Measurements from ENCODE around the gene DLG4.

The DLG4 gene

DNA sequence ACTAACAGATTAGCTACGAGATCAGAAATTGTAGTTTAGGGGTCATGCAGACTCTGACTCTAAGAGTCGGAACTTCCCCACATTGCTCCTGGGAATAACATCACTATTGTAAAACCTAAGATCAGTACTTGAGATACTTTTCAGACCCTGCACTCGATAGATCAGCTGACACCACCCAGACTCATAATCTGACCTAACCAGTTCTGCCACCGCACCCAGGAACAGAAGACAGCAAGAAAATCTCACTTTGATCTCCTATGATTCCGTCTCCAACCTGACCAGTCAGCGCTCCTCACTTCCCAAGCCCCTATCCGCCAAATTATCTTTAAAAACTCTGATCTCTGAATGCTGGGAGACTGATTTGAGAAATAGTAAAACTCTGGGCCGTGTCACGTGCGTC, 77.8 kb downstream of the DLG4 start:
- no peak for DNase-seq

- DNase-seq, result no peak
Observed at GRCh38 chr17:7139400-7139799, 80.2 kb downstream of the DLG4 start.

GRCh38 chr17:7138800-7139381, 80.7 kb downstream of the DLG4 start:
- DNase-seq, result no peak

DNA sequence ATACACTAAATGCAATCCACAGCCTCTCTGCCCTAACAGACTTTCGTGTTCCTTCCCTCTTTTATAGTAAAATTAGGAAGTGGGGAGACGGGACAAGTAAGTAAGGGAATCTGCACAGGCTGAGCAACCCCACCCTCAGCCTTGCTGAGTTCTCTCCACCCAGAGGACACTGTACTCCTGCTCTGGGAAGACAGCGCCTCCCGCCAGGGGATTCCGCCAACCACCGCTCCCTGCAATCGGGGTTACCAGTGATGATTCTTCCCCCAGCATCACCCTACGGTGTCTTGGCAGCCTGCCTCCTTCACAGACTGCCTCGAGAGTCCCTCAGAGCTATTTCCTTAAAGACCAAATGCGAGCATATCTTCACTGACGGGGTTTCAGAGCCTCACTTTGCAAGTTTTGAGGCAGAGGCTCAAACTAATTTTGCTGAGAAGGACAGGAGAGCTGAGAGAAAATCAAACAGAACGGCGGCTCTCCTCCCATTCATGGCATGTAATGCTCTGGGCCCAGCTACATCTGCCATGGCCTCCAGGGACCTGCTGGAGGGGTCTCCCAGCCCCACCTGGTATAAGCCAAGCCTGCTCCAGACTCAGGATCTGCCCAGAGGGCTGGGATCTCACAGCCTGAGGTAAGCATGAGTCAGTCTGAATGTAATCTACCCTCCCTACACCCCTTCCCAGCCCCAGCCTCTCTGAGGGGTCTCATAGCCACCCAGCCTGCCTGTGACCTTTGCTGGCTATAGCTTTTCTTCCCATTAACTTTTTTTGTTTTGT, 82.3 kb downstream of the DLG4 start:
- no peak for DNase-seq

Measured in KG1 (cell line).